HG03064 (cell line): ENCODE measurements around the gene APP.

ENCODE experiments used
- ATAC-seq: cut with Tn5 transposase; IDR thresholded peaks from one replicate; pipeline ENCODE4 v1.9.1; 2021; ENCODE audit warnings: low read depth; ENCODE audit not compliant: unreplicated experiment

Gene APP

DNA sequence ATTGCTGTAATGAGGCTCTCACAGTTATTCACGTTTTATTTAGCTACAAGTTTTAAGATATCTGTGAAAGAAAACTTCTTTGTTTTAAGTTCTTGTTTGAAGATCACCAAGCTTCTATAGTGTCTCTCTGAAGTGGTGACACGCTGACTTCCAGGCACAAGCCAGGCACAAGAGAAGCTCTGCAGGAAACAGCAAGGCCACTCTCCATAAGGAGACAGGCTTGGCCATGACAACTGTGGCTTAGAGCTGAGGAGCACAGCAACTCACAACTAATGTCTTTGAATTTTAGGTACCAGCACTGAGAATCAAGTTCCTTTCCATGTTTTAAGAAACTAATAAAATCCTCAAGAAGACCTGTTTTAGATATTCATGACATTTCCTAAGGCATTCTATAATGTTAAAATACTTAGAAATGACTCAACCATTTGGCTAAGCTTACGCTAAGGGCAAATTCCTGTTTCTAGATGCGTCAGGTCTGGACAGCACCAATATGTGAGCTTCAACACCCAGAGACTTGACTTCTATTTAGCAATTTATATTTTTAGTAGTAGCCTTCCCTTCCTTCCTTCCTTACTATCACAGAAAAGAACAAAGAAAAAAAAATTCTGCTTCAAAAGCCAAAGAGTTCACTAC is 40.2 kb downstream of the APP start:
- no peak for ATAC-seq

DNA sequence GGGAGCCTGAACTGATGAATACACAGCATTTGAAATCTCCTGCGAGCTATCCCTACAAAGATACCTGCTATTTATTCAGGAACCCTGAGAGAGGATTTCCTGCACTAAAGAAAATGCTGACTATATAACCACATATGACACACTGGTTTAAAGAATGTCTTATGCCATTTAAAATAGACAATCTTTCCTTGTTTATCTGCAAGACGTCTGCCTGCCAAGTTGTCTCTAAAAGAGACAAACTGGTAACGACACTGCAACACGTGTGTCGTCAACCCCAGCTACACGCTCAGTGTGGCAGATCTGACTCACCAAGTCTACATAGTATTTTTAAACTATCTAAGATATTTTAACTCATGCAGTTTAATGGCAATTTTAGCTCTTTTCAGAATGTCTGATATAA is 42.7 kb downstream of the APP start:
- ATAC-seq = no peak

DNA sequence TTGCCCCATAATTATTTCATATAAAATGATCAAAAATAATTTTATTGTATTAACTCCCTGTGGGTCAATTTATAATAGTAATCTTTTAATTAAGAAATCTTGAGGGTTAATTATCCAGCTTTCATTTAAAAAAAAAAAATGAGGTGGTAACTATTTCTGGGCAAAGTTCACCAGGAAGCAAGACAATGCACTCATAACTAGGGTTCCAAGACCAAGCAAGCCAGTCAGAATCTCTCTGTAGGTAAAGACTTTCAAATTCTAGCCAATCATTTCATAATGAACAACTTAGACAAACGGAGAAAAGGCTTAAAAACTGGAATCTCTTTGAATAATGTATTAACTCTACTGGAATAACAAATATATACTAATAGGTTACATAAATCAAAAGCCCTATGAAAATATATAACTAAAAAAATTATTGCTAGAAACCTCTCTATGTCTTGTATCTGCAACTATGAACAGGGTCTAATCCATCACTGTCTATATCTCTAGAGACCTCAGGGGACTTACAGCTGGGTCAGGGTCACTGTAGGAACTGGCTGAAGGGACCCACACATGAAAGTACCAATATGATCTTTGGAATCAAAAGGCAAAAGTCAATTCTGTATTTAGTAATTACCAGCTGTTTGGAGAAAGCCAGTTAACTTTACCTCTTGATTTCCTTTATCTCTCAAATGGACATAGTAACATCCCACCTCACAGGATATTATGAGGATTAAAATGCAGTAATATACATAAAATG is 43.3 kb downstream of the APP start:
- no peak for ATAC-seq

DNA sequence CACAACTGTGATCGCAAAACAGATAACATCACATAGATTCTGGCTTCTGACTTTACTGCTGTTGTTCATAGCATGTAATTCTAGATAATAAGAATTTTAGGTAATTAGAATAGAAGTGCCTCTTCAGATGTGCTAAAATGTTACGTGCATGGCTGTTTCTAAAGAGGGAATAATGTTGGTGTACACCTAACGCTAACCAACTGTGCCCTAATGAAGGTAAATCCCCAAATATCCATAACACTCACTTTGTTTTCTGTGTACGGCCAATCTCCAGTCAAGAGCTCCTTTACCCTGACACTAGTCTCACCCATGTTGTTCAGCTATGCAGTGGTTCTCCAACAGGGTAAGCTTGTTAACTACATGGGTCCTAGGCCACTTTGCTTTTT is 44.4 kb downstream of the APP start:
- no peak for ATAC-seq

DNA sequence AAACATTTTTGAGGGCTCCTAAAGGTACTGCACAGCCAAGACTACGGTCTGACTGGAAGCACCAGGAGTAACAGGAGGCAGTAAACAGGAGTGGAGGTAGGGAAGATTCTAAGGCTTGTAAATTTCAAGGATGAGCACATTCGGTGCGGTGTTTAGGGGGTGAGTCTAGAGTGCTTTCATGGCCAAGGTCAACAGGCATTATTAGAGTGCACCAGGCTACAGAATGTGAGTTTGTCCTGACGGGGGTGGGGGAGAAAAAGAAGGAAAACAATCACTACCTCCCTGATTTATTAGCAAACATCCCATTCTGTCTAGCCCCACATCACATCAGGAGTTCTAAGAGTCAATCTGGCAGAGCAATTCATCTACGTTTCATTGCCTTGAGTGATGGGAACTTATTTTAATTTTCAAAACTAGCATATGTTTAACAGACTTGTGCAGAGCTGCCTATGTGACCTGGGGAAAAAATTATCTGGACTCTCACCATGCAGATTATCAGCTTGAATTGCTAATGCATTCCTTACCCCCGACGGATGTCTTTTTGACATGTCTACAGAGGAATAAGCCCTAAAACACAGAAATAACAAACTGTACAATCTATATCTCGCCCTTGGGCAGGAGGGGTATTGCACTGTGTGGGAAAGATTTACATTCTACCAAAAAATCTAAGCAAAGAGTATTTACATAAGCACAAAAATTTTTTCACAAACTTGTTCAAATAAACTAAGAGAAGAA is 45.0 kb downstream of the APP start:
- ATAC-seq = no peak

DNA sequence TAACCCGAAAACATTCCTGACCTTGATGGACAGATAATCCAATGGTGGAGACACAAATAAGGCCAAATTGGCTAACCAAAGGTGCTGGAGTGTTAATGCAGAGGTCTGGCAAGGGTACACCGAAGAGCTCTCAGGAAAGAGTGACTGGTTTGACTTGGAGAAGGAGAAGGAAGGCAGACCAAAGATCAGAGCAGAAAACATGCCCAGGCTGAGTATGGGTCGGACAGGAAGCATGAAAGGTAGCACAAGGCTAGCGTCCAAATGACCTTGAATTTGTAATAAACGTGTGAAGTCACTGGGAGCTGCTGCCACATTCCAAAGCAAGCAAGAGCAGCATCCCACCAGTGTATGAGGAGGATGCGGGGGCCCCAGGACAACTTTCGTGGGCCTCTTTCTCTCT is 45.7 kb downstream of the APP start:
- no peak for ATAC-seq

DNA sequence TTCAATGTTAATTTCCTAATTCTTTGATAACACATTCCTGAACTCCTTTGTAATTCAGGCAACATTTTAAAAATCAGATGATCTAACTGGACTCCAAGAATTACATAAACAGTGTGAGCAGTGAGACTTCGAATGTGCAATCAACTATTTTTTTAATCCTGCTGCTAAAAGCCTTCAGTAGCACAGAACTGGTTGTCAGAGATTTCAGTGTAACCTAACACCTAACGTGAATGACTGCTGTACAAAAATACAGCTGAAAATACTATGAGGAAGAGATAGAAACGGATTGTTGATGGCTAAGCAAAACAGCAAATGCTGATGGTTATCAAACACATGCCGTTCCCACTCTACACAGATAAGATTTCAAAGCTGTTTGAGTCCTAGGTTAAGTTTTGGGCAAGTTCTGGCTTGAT is 46.1 kb downstream of the APP start:
- no peak for ATAC-seq

DNA sequence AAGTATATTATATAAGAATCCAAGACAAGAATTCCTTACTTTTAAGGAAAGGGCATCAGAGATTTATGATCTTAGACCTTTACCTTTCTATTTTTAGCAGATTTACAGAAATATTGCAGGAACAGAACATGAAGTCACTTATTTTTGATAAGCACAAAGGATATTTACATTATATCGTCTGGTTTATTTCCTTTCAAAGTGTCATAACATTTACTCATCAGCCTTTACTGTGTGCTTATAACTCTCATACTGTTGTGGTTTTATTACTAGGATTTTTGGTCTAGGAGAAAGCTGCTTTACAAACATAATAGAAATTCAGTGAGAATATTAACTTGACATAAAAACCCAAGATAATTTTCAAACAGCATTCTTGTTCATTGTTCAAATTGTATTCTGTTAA is 47.6 kb downstream of the APP start:
- no peak for ATAC-seq

DNA sequence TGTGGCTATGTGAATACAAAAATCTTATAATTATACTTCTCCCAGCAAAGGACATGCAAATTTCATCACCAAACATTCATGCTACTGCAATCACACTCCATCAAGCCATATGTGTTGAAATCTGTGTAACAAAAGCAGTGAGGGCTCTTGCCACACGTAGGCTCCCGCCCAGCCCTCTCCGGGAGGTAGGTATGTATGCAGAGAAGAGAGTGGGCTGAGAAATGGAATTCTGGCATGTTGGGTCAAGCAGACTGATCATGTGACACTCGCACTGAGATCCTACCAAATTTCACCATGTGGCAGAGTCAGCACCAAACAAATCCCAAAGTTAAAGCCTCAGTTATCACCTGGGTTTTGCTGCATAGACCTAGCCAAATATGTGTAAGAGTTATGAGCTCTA is 49.7 kb downstream of the APP start:
- no peak for ATAC-seq

DNA sequence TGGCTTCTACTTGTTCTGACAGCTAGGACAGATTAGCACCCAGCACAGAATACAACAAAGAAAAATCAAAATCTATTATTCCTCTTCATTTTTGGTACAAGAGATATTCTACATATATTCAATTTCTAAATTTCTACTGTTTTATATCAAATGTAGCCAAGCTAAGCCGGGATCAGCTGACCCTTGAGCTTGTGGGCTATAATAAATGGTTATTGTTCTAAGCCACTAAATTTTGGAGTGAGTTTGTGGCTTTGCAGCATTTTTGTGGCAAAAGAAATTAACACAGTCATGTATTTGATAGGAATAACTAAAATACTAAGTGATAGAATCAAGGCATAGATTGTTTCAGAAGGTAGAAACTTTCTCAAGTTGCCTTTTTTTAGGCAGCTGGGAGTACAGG is 50.7 kb downstream of the APP start:
- ATAC-seq = no peak

DNA sequence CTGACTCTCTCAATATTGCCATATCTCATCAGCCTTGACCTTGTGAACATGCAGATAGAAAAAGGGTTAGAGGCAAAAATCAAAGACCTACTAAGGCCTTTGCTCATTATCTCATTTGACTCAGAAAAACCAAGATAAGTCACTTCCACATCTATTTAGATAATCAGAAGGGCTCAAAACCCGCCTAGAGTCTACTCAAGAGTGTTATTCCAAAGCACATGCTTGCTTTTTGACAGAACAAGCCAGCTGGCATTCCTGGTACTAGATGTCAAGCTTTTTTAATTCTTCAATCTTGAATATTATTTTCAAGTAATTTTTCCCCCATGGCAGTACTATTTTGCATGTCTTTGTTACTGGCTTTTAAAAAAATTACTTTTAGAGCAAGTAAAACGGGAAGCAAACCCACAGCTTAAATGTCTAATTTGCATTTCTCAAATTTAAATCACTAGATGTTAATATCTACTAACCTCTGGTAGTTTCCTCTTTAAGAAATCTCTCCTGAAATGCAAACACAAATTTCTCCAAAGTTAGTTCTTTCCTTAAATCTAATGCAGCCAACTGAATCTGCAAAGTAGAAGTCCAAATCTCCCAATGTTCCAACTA is 51.5 kb downstream of the APP start:
- ATAC-seq = no peak

DNA sequence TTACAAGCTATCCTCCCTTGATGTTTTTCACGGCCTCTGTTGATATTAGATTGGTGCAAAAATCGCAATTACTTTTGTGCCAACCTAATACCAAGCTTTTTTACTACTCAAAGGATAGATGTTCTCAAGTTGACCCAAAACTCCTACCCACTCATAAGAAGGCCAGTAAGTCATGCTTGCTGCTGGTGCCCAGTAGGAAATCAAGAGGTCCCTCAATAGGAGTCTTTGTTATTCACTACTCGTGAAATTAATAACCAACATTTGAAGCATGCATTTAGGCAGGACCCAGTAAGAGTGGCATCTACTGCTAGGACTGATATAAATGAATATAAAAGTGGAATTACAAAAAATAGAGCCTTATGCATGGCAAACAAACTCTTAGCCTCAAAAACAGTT is 52.6 kb downstream of the APP start:
- ATAC-seq = no peak

DNA sequence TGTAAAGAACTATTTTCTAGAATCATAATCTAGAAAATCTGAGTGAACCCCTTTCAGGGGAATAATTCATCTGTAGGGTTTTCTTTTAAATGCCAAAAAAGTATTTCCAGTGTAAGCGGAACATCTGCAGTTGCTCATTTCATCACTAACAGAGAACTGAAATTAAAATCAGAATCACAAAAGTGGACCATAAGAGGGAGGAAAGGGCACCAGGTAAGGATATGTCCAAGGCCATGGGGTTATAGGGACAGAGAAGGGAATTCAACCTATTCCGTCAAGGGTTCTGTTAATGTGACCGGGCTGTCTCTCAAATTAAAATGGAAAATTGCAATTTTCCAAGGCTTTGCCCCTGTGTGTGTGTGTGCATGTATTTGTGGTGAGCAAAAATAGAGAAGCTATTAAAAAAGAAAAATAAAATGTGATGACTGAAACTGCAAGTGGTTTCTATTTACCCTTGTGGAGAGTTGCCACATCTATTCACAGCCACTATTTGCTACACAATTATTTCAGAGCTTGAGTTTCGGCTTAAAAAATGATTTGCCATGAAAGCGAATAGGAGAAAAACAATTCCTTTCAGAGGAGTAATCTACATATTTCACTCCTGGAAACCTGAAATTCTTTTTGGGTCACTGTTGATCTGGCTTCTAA is 53.1 kb downstream of the APP start:
- no peak for ATAC-seq

DNA sequence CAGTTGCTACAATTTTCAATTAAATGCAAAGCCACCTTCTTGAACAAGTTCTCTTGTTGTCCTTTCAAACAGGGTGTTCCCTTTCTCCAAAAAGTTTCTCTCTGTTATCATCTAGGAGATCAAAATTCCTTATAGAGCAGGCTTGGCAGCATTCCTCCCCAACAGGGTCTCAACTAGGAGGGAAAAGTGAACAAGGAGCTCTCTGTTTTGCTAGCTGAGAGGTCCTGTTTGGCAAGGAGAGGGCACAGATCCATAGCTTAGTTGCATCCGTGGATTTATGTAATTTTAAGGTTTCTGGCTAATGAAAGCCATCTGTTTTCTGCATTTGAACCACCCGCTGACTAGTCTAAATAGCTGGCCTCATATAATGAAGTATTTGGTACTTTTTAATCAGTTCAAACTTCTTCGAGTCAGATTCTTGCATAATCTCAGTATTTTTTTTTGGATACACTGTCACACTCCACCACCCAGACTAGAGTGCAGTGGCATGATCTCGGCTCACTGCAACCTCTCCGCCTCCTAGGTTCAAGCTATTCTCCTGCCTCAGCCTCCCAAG is 54.0 kb downstream of the APP start:
- no peak for ATAC-seq

DNA sequence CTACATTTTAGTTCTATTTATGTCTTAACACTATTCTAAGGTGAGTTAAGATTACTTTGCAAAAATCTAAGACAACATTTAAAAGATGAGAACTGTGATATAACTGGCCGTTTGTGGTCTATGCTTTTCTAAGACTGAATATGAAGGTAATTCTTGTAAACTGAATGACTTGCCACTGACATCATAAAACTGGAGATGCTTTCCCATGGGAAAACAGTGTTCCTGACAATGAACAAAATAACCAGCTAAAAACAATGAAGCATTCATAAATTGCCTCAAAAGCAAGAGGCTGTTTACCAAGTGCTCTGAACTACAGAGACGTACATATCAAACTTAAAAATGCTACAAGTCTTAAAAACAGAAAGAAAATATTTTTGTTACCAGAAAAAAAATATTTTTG is 54.7 kb downstream of the APP start:
- ATAC-seq = no peak

DNA sequence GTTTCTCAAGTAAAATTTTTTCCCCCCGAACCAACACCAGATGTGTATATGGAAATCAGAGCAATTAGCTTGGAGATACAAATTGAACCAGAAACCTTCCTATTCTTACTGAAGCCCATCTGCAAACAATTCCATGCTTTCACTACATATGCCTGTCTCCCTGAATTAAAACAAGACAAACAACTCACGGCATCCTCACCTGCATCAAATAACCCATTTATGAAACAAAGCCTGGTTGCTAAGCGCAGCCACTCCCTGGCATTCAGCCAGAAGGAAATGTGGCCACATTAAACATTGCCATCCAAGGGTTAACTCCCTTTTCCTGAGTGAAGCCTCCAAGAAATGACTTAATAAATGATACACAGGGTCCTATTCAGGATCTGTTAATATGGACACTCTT is 55.3 kb downstream of the APP start:
- ATAC-seq = no peak

DNA sequence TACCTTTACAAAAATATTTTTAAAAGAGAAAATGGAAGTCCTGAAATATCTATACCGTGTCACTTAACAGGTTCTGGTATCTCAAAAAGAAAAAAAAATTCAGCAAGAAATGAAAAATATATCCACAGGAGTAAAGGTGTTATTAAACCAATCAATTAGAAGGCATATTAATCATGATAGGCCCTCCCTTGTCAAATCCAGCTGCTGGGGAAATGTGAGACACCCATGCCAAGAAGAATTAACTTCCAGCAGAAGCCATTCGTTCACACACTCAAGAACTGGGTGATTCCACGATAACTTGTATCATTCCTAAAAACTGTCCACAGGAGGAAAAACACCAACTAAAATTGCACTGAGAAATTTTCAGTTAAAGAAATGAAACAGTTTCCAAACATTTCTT is 57.6 kb downstream of the APP start:
- no peak for ATAC-seq

DNA sequence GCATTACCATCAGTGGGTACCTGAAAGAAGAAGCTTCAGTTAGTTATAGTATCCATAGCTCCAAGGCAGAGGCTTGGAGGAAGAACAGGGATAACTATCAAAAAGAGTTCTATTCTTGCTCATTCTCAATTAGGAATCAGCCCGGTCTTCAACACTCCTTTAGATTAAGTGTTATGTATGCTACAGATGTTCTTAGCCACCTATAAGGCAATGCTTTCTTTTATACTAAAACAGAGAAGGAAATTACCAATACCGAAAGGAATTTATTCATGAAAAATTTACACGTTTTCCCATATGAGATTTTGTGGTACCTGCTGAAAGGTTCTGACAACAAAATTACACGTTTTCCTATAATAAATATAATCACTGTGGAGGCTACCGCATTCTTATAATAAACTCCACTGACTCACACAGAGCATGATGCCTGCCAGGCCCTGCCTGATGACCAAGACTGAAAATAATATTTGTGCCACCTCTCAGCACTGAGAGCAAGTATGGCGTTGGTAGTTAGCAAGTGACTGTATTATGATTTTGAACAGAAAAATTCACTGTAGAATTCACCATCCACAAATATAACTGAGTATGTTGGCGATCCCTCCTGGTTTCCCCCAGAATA is 58.3 kb downstream of the APP start:
- no peak for ATAC-seq

DNA sequence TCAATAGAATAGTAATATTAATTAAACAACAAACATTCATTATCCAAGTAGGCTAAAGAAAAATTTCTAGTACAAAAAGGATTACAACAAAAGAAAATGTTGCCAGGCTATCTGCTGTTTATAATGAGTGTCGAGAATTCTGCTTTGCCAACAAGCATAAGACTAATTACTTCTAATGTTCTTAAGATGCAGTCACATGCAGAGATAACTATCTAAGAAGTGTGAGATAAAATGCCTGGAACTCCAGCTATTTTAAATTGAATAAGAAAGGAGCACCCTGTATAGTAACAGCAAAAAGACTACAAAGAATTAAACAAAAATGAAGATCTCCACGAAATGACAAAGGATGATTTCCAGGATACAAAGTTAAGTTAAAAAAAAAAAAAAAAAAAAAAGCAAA is 59.9 kb downstream of the APP start:
- no peak for ATAC-seq

DNA sequence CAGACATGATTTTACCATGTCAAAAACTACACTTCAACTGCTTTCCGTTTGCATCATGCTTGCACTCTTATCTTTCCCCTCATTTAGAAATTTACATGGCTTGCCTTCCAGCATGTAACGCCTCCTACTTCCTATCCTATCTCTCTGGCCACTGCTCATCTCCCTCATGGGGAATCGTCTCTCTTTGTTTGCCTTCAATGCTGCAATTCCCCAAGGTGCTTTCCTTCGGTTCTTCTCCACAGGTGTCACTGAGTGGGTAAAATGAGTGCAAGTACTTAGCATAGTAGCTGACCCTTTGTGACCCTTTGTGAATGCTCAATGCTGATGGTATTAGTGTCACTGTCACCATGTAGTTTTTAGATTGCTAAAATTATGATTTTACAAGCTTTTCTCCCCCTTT is 63.1 kb downstream of the APP start:
- ATAC-seq = no peak
